Smooth muscle cell (in vitro differentiated cells): ENCODE measurements around the gene SYNE1. TPM values are rescaled to one million over a fixed set of nuclear protein-coding genes. Genes with fewer than 3 reads are reported as not detected.
A peak's percentile ranks its signal among the peaks of the same experiment; 100 is the strongest.

Experiments used
- DNase-seq: peaks from one replicate; lab custom pipeline; 2025; ENCODE audit not compliant: unreplicated experiment; lab: John Stamatoyannopoulos, UW
- H2AFZ ChIP-seq: fragments of 200-600 bp; sonication (generic); 2 replicates; pipeline ENCODE4 v1.6.0; 2016; ENCODE audit warnings: antibody characterized with exemption, low read depth, mild to moderate bottlenecking
- H3F3A ChIP-seq: fragments of 200-600 bp; sonication (generic); 2 replicates; pipeline ENCODE4 v1.6.0; 2017; ENCODE audit warnings: antibody characterized with exemption, low read depth
- H3K27ac ChIP-seq: fragments of 200-600 bp; sonication (generic); 2 replicates; pipeline ENCODE4 v1.5.1; 2016; ENCODE audit warnings: low read depth, mild to moderate bottlenecking
- H3K27me3 ChIP-seq: fragments of 200-600 bp; sonication (generic); 2 replicates; pipeline ENCODE4 v1.6.1; 2016; ENCODE audit warnings: low read depth, mild to moderate bottlenecking
- H3K36me3 ChIP-seq: fragments of 200-600 bp; sonication (generic); 2 replicates; pipeline ENCODE4 v1.5.1; 2016; ENCODE audit warnings: low read depth
- H3K4me1 ChIP-seq: fragments of 200-600 bp; sonication (generic); 2 replicates; pipeline ENCODE4 v1.5.1; 2016; ENCODE audit warnings: low read depth
- H3K4me2 ChIP-seq: fragments of 200-600 bp; sonication (generic); 2 replicates; pipeline ENCODE4 v1.6.0; 2016; ENCODE audit warnings: mild to moderate bottlenecking
- H3K4me3 ChIP-seq: fragments of 200-600 bp; sonication (generic); 2 replicates; pipeline ENCODE4 v1.5.1; 2016; ENCODE audit warnings: mild to moderate bottlenecking
- H3K79me2 ChIP-seq: fragments of 200-600 bp; sonication (generic); 2 replicates; pipeline ENCODE4 v1.6.0; 2016; ENCODE audit warnings: low read depth, mild to moderate bottlenecking
- H3K9ac ChIP-seq: fragments of 200-600 bp; sonication (generic); 2 replicates; pipeline ENCODE4 v1.6.0; 2016; ENCODE audit warnings: low read depth
- H3K9me3 ChIP-seq: fragments of 200-600 bp; sonication (generic); replicated peaks from 2 replicates; pipeline ENCODE4 v1.5.1; 2016; ENCODE audit warnings: low read depth
- H4K20me1 ChIP-seq: fragments of 200-600 bp; sonication (generic); 2 replicates; pipeline ENCODE4 v1.6.0; 2016; ENCODE audit warnings: low read depth
- WGBS: methylation state at CpG from one replicate; pipeline ENCODE4 v1.1.7; 2016; ENCODE audit warnings: low lambda C conversion rate; 5-methylcytosine and 5-hydroxymethylcytosine counted together
- polyA plus RNA-seq: library from polyadenylated mRNA; unstranded; fragments of >200 nt; fragmentation: Nextera tagmentation; extraction: Ambion mirVana; gene quantifications from 2 replicates; pipeline ENCODE4 v1.2.1, GENCODE V29; 2016
- total RNA-seq: library from RNA; depleted of rRNA; stranded (reverse); fragments of >200 nt; gene quantifications from 2 replicates; pipeline ENCODE4 v1.2.3, GENCODE V29; 2014
- TF ChIP-seq, protein P1 (sequence below): fragments of 200-600 bp; sonication (generic); IDR thresholded peaks from 2 replicates; pipeline ENCODE4 v1.5.1; 2017; ENCODE audit warnings: borderline replicate concordance, mild to moderate bottlenecking, antibody characterized with exemption; ENCODE audit not compliant: insufficient read depth, poor library complexity, severe bottlenecking

The SYNE1 gene
- total and polyA plus RNA-seq, 2 experiments from 2014 or later = 18.2 to 56.2 TPM

DNA sequence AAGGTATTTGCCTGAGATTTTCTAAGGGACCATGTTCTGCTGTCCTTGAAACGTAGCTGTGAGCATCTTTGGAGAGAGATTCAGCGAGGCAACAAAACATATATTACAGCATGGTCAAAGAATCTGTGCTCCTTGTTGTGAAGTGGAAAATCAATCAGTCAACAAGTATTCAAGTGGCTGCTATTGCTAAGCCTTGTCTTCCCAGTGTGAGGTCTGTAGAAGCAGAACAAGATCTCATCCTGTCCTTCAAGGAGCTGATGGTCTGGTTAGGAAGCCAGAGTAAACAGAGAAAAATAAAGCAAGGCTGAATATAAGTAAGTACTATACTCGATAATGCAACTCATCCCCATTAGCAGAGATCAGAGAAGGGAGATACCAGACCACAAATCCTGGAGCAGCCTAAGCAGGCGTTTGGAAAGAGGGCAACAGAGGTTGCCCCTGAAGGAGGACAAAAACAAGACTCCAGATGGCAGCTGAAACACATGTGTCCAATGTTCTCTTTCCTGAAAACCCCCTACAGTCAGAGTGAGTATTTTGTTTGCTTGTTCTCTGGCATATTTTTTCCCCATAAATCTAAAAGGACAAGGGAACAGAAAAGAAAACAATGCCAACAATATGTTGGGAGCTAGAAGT is 392.0 kb downstream of the SYNE1 start:
- 19% methylated on average over 4 of the region's 4 CpGs for WGBS
- Histone ChIP-seq H3K27me3 (no peaks in the 10 kb centered on the region), H3K4me1 (peaks cover 13% of the 10 kb centered on the region), H2AFZ (no peak overlapping the region), H4K20me1 (no peaks in the 10 kb centered on the region), H3K4me3 (no peak overlapping the region), H3K27ac (no peak overlapping the region), H3K36me3 (peaks cover 29% of the 10 kb centered on the region), H3K79me2 (no peaks in the 10 kb centered on the region), H3F3A (peaks cover 13% of the 10 kb centered on the region), H3K4me2 (peak overlapping the region; percentile 3), H3K9me3 (no peaks in the 10 kb centered on the region), H3K9ac (no peak overlapping the region)
- DNase-seq = no peak
- TF ChIP-seq, protein P1, sequence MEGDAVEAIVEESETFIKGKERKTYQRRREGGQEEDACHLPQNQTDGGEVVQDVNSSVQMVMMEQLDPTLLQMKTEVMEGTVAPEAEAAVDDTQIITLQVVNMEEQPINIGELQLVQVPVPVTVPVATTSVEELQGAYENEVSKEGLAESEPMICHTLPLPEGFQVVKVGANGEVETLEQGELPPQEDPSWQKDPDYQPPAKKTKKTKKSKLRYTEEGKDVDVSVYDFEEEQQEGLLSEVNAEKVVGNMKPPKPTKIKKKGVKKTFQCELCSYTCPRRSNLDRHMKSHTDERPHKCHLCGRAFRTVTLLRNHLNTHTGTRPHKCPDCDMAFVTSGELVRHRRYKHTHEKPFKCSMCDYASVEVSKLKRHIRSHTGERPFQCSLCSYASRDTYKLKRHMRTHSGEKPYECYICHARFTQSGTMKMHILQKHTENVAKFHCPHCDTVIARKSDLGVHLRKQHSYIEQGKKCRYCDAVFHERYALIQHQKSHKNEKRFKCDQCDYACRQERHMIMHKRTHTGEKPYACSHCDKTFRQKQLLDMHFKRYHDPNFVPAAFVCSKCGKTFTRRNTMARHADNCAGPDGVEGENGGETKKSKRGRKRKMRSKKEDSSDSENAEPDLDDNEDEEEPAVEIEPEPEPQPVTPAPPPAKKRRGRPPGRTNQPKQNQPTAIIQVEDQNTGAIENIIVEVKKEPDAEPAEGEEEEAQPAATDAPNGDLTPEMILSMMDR = no peak

DNA sequence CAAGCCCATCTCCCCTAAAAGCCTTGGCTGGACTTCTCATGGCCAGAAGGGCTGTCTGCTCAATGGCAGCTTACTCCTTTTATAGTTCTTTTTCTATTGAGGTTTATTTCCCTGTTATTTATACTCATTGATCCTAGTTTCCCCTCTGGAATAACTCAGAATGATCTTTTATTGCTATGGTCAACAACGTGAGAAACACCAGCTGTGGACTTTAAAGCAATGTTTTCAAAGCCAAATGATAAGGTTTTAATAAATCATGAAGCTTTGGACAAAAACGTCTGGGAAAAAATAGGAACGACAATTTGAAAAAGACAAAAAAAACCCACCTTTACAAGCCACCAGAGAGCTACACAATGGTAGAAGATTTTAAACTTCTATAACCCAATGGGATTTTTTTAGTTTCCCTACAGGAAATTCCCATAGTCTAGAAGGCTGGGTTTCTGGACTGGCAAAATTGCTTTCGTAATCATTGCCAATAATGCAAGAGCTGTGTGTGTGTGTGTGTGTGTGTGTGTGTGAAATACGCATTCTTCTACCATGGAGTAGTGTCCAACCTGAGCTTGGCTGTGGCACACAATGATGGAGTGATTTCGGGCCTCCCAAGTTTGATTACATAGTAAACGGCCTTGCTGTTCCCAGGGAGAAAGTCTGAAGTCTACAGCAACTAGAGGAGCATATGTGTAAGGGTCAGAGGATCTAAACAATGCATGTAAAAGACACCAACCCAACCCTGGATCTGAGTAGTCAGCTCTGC is 396.0 kb downstream of the SYNE1 start:
- H3K4me2 ChIP-seq = no peak overlapping the region
- peaks cover 6% of the 10 kb centered on the region for H3F3A ChIP-seq
- H3K27ac ChIP-seq = no peak overlapping the region
- WGBS = 59% methylated on average over 7 of the region's 7 CpGs
- TF ChIP-seq, protein P1 = no peak
- no peaks in the 10 kb centered on the region for H3K79me2 ChIP-seq
- H3K9ac ChIP-seq = no peak overlapping the region
- H3K9me3 ChIP-seq = no peaks in the 10 kb centered on the region
- peaks cover 17% of the 10 kb centered on the region for H3K36me3 ChIP-seq
- no peaks in the 10 kb centered on the region for H3K27me3 ChIP-seq
- DNase-seq = no peak
- H3K4me3 ChIP-seq = no peak overlapping the region
- H2AFZ ChIP-seq = no peak overlapping the region
- H3K4me1 ChIP-seq = peaks cover 6% of the 10 kb centered on the region
- H4K20me1 ChIP-seq = no peaks in the 10 kb centered on the region

DNA sequence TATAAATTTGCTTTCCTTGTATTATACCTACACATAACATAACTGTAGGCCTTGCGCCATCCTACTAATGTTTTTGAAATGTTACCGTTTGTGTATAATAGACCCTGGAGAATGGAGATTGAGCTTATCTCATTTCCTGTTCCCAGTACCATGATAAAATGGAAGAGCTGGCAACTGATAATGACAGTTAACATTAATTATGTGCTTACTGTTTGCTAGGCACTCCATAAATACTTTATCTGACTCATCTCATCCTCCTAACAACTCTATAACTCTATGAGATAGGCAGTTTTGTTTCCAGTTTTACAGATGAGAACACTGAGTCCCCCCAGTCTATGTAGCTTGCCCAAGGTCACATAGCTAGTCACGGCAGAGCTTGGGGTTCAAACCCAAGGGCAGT is 396.7 kb downstream of the SYNE1 start:
- peaks cover 24% of the 10 kb centered on the region for H3K36me3 ChIP-seq
- H3K4me1 ChIP-seq = peaks cover 6% of the 10 kb centered on the region
- no peak overlapping the region for H3K27ac ChIP-seq
- H3K4me2 ChIP-seq = no peak overlapping the region
- H3F3A ChIP-seq = peaks cover 6% of the 10 kb centered on the region
- WGBS = 62% methylated on average over 3 of the region's 3 CpGs
- H2AFZ ChIP-seq = no peak overlapping the region
- no peaks in the 10 kb centered on the region for H3K9me3 ChIP-seq
- H3K27me3 ChIP-seq = no peaks in the 10 kb centered on the region
- no peaks in the 10 kb centered on the region for H4K20me1 ChIP-seq
- TF ChIP-seq, protein P1 = no peak
- no peaks in the 10 kb centered on the region for H3K79me2 ChIP-seq
- H3K4me3 ChIP-seq = no peak overlapping the region
- DNase-seq = no peak
- no peak overlapping the region for H3K9ac ChIP-seq
